Gastrocnemius medialis (tissue), 4 donors: ENCODE data around the gene ARHGAP42. TPM values are rescaled to one million over a fixed set of nuclear protein-coding genes. Genes with fewer than 3 reads are reported as not detected.
"Not testable (repeated sequence)": the region's sequence is repeated elsewhere in the genome, so short reads cannot be mapped to it uniquely, and the experiment has no call there.

Experiments used
- ATAC-seq, 2 donors: fragments of 150-250 bp; one replicate each; pipeline ENCODE4 v1.9.1; 2016
- DNase-seq, 2 donors: peaks; one replicate each; pipeline ENCODE4 v3.0.0-alpha.2; 2019
- H3K27ac ChIP-seq, 4 donors: fragments of 200-600 bp; sonication (generic); 1 replicate in 1 of 4; 2 replicates in 3 of 4; pipeline ENCODE4 v1.5.1; 2016 to 2018; ENCODE audit warnings: mild to moderate bottlenecking in 2 of 4, moderate library complexity in 1 of 4
- H3K27me3 ChIP-seq, 3 donors: fragments of 200-600 bp; sonication (generic) in 2 of 3; 1 replicate in 1 of 3; 2 replicates in 2 of 3; pipeline versions ENCODE4 v1.5.1 to v1.6.0; 2016 to 2019; ENCODE audit warnings: mild to moderate bottlenecking in 1 of 3, moderate library complexity in 1 of 3
- H3K36me3 ChIP-seq, 2 donors: fragments of 200-600 bp; sonication (generic) in 1 of 2; one replicate each; pipeline ENCODE4 v1.5.1; 2017 to 2018
- H3K4me1 ChIP-seq, 2 donors: fragments of 200-600 bp; sonication (generic) in 1 of 2; one replicate each; pipeline ENCODE4 v1.5.1; 2016 to 2017; ENCODE audit warnings: mild to moderate bottlenecking in 2 of 2
- H3K4me3 ChIP-seq, 4 donors: fragments of 200-600 bp; sonication (generic) in 3 of 4; 1 replicate in 1 of 4; 2 replicates in 3 of 4; pipeline ENCODE4 v1.5.1; 2016 to 2019; ENCODE audit warnings: mild to moderate bottlenecking in 2 of 4
- H3K9me3 ChIP-seq, 3 donors: fragments of 200-600 bp; sonication (generic) in 2 of 3; 1 replicate in 1 of 3; 2 replicates in 2 of 3; pipeline ENCODE4 v1.5.1; 2016 to 2019
- POLR2A ChIP-seq, 2 donors: fragments of 450-650 bp; IDR thresholded peaks; one replicate each; pipeline ENCODE4 v1.6.1; 2017; ENCODE audit warnings: antibody characterized with exemption in 2 of 2, mild to moderate bottlenecking in 2 of 2, moderate library complexity in 2 of 2
- in situ Hi-C, 4 donors: fragments of 200-750 bp; cut with MboI; loops; one replicate each; pipeline versions ENCODE4 v1.15.0 to v1.8.0; 2017; ENCODE audit warnings: low sequenced_read_pairs in 4 of 4
- intact Hi-C: fragments of 100-400 bp; cut with DNase I; formaldehyde crosslinking; loops from one replicate; pipeline ENCODE4 v1.15.1; 2023; ENCODE audit warnings: low total_unique reads
- total RNA-seq, 4 donors: library from RNA; depleted of rRNA; stranded (reverse); fragments of >200 nt; gene quantifications; one replicate each; pipeline versions ENCODE4 v1.1.0 to v1.2.3, GENCODE V29; 2016
- TF ChIP-seq, protein P1 (sequence below), 5 experiments: fragments of 450-650 bp in 3 of 5; fragments of 200-600 bp in 2 of 5; sonication (generic) in 2 of 5; IDR thresholded peaks in 4 of 5; conservative IDR thresholded peaks in 1 of 5; 1 replicate in 4 of 5; 2 replicates in 1 of 5; pipeline ENCODE4 v1.5.1; 2016 to 2019; ENCODE audit warnings: antibody characterized with exemption in 5 of 5, mild to moderate bottlenecking in 3 of 5, moderate library complexity in 3 of 5

The ARHGAP42 gene
- total RNA-seq, 4 donors from 2014 or later: 6.0 to 13.9 (median 10.2) TPM

DNA sequence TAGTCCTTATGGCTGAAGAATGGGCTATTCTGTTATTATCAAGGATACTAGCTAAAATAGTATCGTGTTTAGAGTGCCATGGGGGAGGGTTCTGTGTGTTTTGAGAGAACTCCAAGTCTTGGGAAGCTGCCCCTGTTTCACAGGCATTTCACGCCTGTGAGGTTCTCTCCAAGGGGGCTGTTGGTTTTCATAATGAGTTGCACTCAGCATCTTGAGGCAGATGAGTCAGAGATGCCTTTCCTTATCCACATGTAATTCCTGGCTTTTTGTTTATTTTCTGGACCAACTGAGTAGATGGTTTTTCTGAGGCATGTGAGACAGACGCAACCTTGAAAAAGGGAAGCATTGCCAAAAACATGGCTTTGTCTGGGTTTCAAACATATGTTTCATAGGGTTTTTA is 203.7 kb downstream of the ARHGAP42 start:
- ATAC-seq (no peak), DNase-seq (no peak)
- Histone ChIP-seq H3K4me3 (no peak overlapping the region), H3K27ac (no peak overlapping the region), H3K27me3 (no peaks in the 10 kb centered on the region), H3K36me3 (no peaks in the 10 kb centered on the region), H3K4me1 (peaks cover 0 to 3% of the 10 kb centered on the region in 2 donors), H3K9me3 (no peaks in the 10 kb centered on the region)
- in situ Hi-C loops (no loop called here), intact Hi-C loops (no loop called here)
- TF ChIP-seq, protein P1, sequence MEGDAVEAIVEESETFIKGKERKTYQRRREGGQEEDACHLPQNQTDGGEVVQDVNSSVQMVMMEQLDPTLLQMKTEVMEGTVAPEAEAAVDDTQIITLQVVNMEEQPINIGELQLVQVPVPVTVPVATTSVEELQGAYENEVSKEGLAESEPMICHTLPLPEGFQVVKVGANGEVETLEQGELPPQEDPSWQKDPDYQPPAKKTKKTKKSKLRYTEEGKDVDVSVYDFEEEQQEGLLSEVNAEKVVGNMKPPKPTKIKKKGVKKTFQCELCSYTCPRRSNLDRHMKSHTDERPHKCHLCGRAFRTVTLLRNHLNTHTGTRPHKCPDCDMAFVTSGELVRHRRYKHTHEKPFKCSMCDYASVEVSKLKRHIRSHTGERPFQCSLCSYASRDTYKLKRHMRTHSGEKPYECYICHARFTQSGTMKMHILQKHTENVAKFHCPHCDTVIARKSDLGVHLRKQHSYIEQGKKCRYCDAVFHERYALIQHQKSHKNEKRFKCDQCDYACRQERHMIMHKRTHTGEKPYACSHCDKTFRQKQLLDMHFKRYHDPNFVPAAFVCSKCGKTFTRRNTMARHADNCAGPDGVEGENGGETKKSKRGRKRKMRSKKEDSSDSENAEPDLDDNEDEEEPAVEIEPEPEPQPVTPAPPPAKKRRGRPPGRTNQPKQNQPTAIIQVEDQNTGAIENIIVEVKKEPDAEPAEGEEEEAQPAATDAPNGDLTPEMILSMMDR (IDR thresholded peaks at IDR 0.05 in 4 of 5, conservative IDR thresholded peaks at IDR 0.05 in 1 of 5): no peak
- no peak for TF ChIP-seq POLR2A (IDR thresholded peaks at IDR 0.05)

DNA sequence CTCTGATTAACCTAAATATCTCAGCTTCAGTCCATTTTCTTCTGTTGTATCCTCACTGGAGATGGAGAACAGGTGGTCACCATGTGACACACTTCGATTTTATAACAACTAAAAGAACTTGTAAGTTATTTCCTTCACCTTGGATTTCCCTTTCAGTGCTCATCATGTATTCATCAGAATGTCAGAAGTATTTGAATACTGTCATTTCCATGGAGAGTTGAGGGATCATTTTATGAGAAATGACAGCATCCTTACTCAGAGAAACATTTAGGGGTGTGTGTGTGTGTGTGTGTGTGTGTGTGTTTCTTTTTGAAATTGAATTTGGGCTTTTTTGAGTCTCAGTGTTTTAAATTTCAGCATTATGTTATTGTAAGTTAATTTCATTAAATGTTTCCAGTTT is 205.8 kb downstream of the ARHGAP42 start:
- Histone ChIP-seq H3K36me3 (no peaks in the 10 kb centered on the region), H3K4me1 (peaks cover 0 to 3% of the 10 kb centered on the region in 2 donors), H3K9me3 (no peaks in the 10 kb centered on the region), H3K4me3 (no peak overlapping the region), H3K27ac (no peak overlapping the region), H3K27me3 (no peaks in the 10 kb centered on the region)
- intact Hi-C loops (no loop called here), in situ Hi-C loops (no loop called here)
- ATAC-seq (no peak), DNase-seq (no peak)
- no peak for TF ChIP-seq POLR2A (IDR thresholded peaks at IDR 0.05)
- TF ChIP-seq, protein P1 (IDR thresholded peaks at IDR 0.05 in 4 of 5, conservative IDR thresholded peaks at IDR 0.05 in 1 of 5): no peak

DNA sequence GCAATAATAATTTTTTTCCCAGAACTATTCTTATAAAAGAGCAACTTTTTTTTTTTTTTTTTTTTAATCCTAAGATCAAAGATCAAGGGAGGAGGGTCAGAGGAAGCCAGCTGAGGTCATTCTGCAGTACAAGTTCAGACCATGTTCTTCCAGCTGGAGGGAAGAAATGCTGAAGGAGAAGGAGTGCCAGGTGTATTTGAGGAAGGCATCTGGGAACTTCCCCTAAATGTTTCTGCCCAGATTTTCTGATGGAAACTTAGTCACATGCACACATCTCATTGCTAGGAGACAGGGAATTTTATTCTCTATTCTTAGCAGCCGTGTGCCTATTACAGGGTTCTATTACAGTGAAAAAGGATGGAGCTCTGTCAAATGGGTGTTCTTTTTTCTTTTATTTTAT is 208.4 kb downstream of the ARHGAP42 start:
- Histone ChIP-seq H3K4me3 (no peak overlapping the region), H3K27me3 (no peaks in the 10 kb centered on the region), H3K27ac (no peak overlapping the region), H3K36me3 (no peaks in the 10 kb centered on the region), H3K4me1 (peaks cover 0 to 3% of the 10 kb centered on the region in 2 donors), H3K9me3 (no peaks in the 10 kb centered on the region)
- TF ChIP-seq, protein P1 (IDR thresholded peaks at IDR 0.05 in 4 of 5, conservative IDR thresholded peaks at IDR 0.05 in 1 of 5): no peak
- no peak for TF ChIP-seq POLR2A (IDR thresholded peaks at IDR 0.05)
- ATAC-seq (no peak), DNase-seq (no peak)
- intact Hi-C loops (no loop called here), in situ Hi-C loops (no loop called here)

DNA sequence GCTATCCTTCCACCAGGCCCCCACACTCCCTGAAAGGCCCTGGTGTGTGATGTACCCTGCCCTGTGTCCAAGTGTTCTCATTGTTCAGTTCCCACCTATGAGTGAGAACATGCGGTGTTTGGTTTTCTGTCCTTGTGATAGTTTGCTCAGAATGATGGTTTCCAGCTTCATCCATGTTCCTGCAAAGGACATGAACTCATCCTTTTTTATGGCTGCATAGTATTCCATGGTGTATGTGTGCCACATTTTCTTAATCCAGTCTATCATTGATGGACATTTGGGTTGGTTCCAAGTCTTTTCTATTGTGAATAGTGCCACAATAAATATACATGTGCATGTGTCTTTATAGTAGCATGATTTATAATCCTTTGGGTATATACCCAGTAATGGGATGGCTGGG is 208.9 kb downstream of the ARHGAP42 start:
- H3K4me1 ChIP-seq, H3K36me3 ChIP-seq, ATAC-seq, DNase-seq, H3K27ac ChIP-seq, H3K9me3 ChIP-seq, H3K4me3 ChIP-seq, in situ Hi-C loops, H3K27me3 ChIP-seq, intact Hi-C loops: not testable (repeated sequence)

DNA sequence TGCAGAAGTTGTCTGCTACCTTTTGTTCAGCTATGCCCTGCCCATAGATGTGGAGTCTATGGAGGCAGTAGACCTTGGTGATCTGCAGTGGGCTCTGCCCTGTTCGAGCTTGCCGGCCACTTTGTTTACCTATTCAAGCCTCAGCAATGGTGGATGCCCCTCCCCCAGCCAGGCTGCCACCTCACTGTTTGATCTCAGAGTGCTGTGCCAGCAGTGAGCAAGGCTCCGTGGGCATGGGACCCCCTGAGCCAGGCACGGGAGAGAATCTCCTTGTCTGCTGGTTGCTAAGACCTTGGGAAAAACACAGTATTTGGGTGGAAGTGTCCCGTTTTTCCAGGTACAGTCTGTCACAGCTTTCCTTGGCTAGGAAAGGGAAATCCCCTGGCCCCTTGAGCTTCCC is 214.4 kb downstream of the ARHGAP42 start:
- H3K27me3 ChIP-seq, H3K4me3 ChIP-seq, in situ Hi-C loops, ATAC-seq, DNase-seq, intact Hi-C loops, H3K36me3 ChIP-seq, H3K27ac ChIP-seq, H3K4me1 ChIP-seq, H3K9me3 ChIP-seq: not testable (repeated sequence)

DNA sequence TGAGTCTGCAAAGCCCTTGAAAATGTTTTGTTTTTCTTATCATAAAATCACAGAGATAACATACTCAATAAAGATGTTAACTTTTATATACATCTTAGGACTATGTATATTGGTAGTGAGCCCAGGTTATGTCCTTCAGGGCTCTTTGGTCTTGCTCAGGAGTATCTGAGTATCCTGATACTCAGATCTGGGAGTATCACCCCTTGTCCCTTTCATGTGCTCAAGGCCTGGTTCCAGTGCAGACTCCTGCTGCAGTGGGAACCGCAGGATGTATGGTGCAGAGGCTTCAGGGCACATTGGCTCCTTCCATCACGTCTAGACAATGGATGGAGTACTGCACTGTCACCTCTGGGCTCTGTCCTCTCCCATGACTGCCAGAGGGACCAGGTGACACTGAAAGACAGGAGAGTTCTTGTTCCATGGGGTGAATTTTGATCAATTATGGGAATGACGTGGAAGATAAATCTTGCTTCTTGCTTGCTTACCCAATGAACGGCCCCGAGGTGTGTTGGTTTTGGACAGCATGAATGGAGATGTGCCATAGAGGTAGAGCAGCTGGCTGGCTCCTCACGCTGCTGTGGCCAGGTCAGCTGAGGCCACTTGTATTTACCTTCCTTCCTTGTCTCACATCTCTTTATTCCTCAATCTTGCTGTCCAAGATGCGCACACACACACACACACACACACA is 215.5 kb downstream of the ARHGAP42 start:
- intact Hi-C loops: no loop called here
- no peak overlapping the region for H3K27ac ChIP-seq
- no peak for TF ChIP-seq POLR2A (IDR thresholded peaks at IDR 0.05)
- TF ChIP-seq, protein P1 (IDR thresholded peaks at IDR 0.05 in 4 of 5, conservative IDR thresholded peaks at IDR 0.05 in 1 of 5): no peak
- no peaks in the 10 kb centered on the region for H3K4me1 ChIP-seq
- H3K4me3 ChIP-seq: no peak overlapping the region
- in situ Hi-C loops: no loop called here
- H3K36me3 ChIP-seq: no peaks in the 10 kb centered on the region
- no peaks in the 10 kb centered on the region for H3K27me3 ChIP-seq
- ATAC-seq (no peak), DNase-seq (no peak)
- no peaks in the 10 kb centered on the region for H3K9me3 ChIP-seq
